Loucy (cell line): Measurements from ENCODE around the gene CLEC1A.

Source experiments
- H2AFZ ChIP-seq: fragments of 200-600 bp; sonication (generic); 2 replicates; pipeline ENCODE4 v1.6.0; 2016; ENCODE audit warnings: antibody characterized with exemption, mild to moderate bottlenecking, low read length, moderate library complexity
- H3F3A ChIP-seq: fragments of 200-600 bp; 2 replicates; pipeline ENCODE4 v1.6.0; 2016; ENCODE audit warnings: antibody characterized with exemption, low read depth, mild to moderate bottlenecking
- H3K27me3 ChIP-seq: fragments of 200-600 bp; sonication (generic); 2 replicates; pipeline ENCODE4 v1.6.1; 2014; ENCODE audit warnings: low read length, mild to moderate bottlenecking; ENCODE audit not compliant: insufficient read depth, poor library complexity, severe bottlenecking
- H3K36me3 ChIP-seq: fragments of 200-600 bp; sonication (generic); 2 replicates; pipeline ENCODE4 v1.6.1; 2016; ENCODE audit warnings: low read length; ENCODE audit not compliant: insufficient read depth
- H3K4me1 ChIP-seq: fragments of 200-600 bp; sonication (generic); 2 replicates; pipeline ENCODE4 v1.5.1; 2014; ENCODE audit warnings: low read length, mild to moderate bottlenecking; ENCODE audit not compliant: insufficient read depth, poor library complexity, severe bottlenecking
- H3K4me2 ChIP-seq: fragments of 200-600 bp; sonication (generic); 2 replicates; pipeline ENCODE4 v1.6.0; 2014; ENCODE audit warnings: antibody characterized with exemption, low read length, low read depth, mild to moderate bottlenecking; ENCODE audit not compliant: poor library complexity, severe bottlenecking
- H3K4me3 ChIP-seq: fragments of 200-600 bp; sonication (generic); 2 replicates; pipeline ENCODE4 v1.5.1; 2014; ENCODE audit warnings: low read length, mild to moderate bottlenecking, mixed read lengths; ENCODE audit not compliant: poor library complexity, severe bottlenecking
- H3K79me2 ChIP-seq: fragments of 200-600 bp; sonication (generic); 2 replicates; pipeline ENCODE4 v1.6.1; 2014; ENCODE audit warnings: low read length; ENCODE audit not compliant: insufficient read depth
- H3K9ac ChIP-seq: fragments of 200-600 bp; sonication (generic); 2 replicates; pipeline ENCODE4 v1.6.0; 2014; ENCODE audit warnings: mild to moderate bottlenecking, low read depth, low read length, moderate library complexity; ENCODE audit not compliant: poor library complexity, severe bottlenecking
- H3K9me2 ChIP-seq: fragments of 200-600 bp; sonication (generic); replicated peaks from 2 replicates; pipeline ENCODE4 v1.6.1; 2016; ENCODE audit warnings: low read depth, low read length, mixed read lengths
- H3K9me3 ChIP-seq: fragments of 200-600 bp; sonication (generic); 2 replicates; pipeline ENCODE4 v1.6.1; 2014; ENCODE audit warnings: mild to moderate bottlenecking, antibody characterized with exemption, low read length, low read depth; ENCODE audit not compliant: insufficient read depth
- H4K20me1 ChIP-seq: fragments of 200-600 bp; sonication (generic); 2 replicates; pipeline ENCODE4 v1.6.0; 2014; ENCODE audit warnings: antibody characterized with exemption, low read length, mild to moderate bottlenecking; ENCODE audit not compliant: insufficient read depth, poor library complexity, severe bottlenecking
- CTCF ChIP-seq: fragments of 200-600 bp; sonication (generic); conservative IDR thresholded peaks from 2 replicates; pipeline ENCODE4 v1.5.1; 2014; ENCODE audit warnings: mild to moderate bottlenecking, antibody characterized with exemption, low read length
- EZH2phosphoT487 ChIP-seq: fragments of 200-600 bp; IDR thresholded peaks from 2 replicates; pipeline ENCODE4 v1.6.1; 2018; ENCODE audit warnings: antibody characterized with exemption, mild to moderate bottlenecking, moderate library complexity, borderline replicate concordance

Gene CLEC1A

DNA sequence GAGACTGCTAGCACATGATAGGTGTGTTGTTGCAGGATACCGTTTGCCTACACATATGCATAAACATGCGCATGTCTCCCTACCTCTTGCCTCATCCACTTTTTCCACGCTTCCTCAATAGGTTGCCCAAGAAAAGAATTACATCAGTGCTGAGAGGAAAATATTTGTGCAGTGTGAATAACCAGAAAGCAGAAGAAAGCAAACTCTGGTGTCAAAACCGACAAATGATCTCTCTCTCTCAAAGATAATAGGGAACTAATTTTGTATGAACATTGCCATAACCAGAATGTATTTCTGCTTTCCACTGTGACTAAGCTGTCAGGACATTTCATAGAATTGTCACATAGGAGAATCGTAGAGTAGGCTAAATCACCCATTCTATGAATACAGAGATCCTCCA, 29.9 kb upstream of the CLEC1A start:
- Histone ChIP-seq H3K27me3 (no peaks in the 10 kb centered on the region), H3K4me2 (no peak overlapping the region), H3K79me2 (no peaks in the 10 kb centered on the region), H3K9me2 (no peaks in the 10 kb centered on the region), H4K20me1 (no peaks in the 10 kb centered on the region), H3K4me1 (peaks cover 11% of the 10 kb centered on the region), H3F3A (no peaks in the 10 kb centered on the region), H3K4me3 (no peak overlapping the region), H3K9ac (no peak overlapping the region), H3K9me3 (no peaks in the 10 kb centered on the region), H3K36me3 (no peaks in the 10 kb centered on the region), H2AFZ (no peak overlapping the region)
- TF ChIP-seq EZH2phosphoT487 (no peak), CTCF (no peak)

- Histone ChIP-seq H3K79me2 (no peaks in the 10 kb centered on the region), H3K27me3 (no peaks in the 10 kb centered on the region), H3F3A (no peaks in the 10 kb centered on the region), H3K4me2 (no peak overlapping the region), H3K4me1 (peaks cover 11% of the 10 kb centered on the region), H3K9me2 (no peaks in the 10 kb centered on the region), H3K9me3 (no peaks in the 10 kb centered on the region), H2AFZ (no peak overlapping the region), H4K20me1 (no peaks in the 10 kb centered on the region), H3K9ac (no peak overlapping the region), H3K4me3 (no peak overlapping the region), H3K36me3 (no peaks in the 10 kb centered on the region)
- TF ChIP-seq CTCF (no peak), EZH2phosphoT487 (no peak)
Observed at GRCh38 chr12:10126413-10126812, 27.6 kb upstream of the CLEC1A start.

GRCh38 chr12:10122689-10123088, 23.9 kb upstream of the CLEC1A start:
- no peaks in the 10 kb centered on the region for H4K20me1 ChIP-seq
- H3K4me3 ChIP-seq: no peak overlapping the region
- H3K9me3 ChIP-seq: no peaks in the 10 kb centered on the region
- H3K4me2 ChIP-seq: no peak overlapping the region
- H3K9ac ChIP-seq: no peak overlapping the region
- no peaks in the 10 kb centered on the region for H3K4me1 ChIP-seq
- no peaks in the 10 kb centered on the region for H3F3A ChIP-seq
- no peaks in the 10 kb centered on the region for H3K27me3 ChIP-seq
- no peak overlapping the region for H2AFZ ChIP-seq
- H3K9me2 ChIP-seq: no peaks in the 10 kb centered on the region
- H3K36me3 ChIP-seq: no peaks in the 10 kb centered on the region
- no peaks in the 10 kb centered on the region for H3K79me2 ChIP-seq
- no peak for TF ChIP-seq CTCF
- TF ChIP-seq EZH2phosphoT487: no peak
